PFSK-1 (cell line): ENCODE measurements around the gene PKP1.

Experiments
- FOXP2 ChIP-seq: optimal IDR thresholded peaks from 2 replicates; pipeline ENCODE3; 2011; ENCODE audit warnings: borderline replicate concordance, control low read depth, inconsistent platforms; ENCODE audit not compliant: insufficient read depth; ENCODE audit errors: extremely low read length, extremely low read depth
- POLR2AphosphoS5 ChIP-seq: IDR thresholded peaks from 2 replicates; pipeline ENCODE4 v1.6.1; 2012; ENCODE audit warnings: low read depth, mild to moderate bottlenecking, control low read depth, low read length, moderate library complexity
- REST ChIP-seq, 2 experiments: IDR thresholded peaks; 2 replicates each; pipeline versions ENCODE4 v1.6.1 to v1.8.0; 2011 to 2012; ENCODE audit warnings: low read depth in 2 of 2, low read length in 2 of 2, control low read depth in 1 of 2, inconsistent platforms in 1 of 2, mild to moderate bottlenecking in 1 of 2, moderate library complexity in 1 of 2; ENCODE audit not compliant: insufficient read depth in 1 of 2
- SIN3A ChIP-seq: IDR thresholded peaks from 2 replicates; pipeline ENCODE4 v1.6.1; 2012; ENCODE audit warnings: mild to moderate bottlenecking, low read length, moderate library complexity, borderline replicate concordance; ENCODE audit not compliant: insufficient read depth
- TAF1 ChIP-seq: IDR thresholded peaks from 2 replicates; pipeline ENCODE4 v1.6.1; 2012; ENCODE audit warnings: low read length, control low read depth, borderline replicate concordance; ENCODE audit not compliant: insufficient read depth

PKP1 gene

GRCh38 chr1:201265756-201266155 is 17.6 kb upstream of the PKP1 start:
- TF ChIP-seq REST (IDR thresholded peaks at IDR 0.05; ENCODE audit: insufficient read depth in 1 of 2, low read depth in 2 of 2, low read length in 2 of 2) = no peak
- no peak for TF ChIP-seq FOXP2

- TF ChIP-seq FOXP2 (no peak), SIN3A (no peak), TAF1 (no peak), REST (IDR thresholded peaks at IDR 0.05; ENCODE audit: insufficient read depth in 1 of 2, low read depth in 2 of 2, low read length in 2 of 2) (no peak), POLR2AphosphoS5 (no peak)
Measured at GRCh38 chr1:201266276-201266675, 17.0 kb upstream of the PKP1 start.

GRCh38 chr1:201266774-201267173 is 16.5 kb upstream of the PKP1 start:
- TF ChIP-seq POLR2AphosphoS5 = no peak
- TF ChIP-seq REST (IDR thresholded peaks at IDR 0.05; ENCODE audit: insufficient read depth in 1 of 2, low read depth in 2 of 2, low read length in 2 of 2) = no peak
- TF ChIP-seq TAF1 = no peak
- no peak for TF ChIP-seq SIN3A
- TF ChIP-seq FOXP2 = no peak

- TF ChIP-seq FOXP2 = no peak
- no peak for TF ChIP-seq POLR2AphosphoS5
- TF ChIP-seq TAF1 = no peak
- no peak for TF ChIP-seq SIN3A
- no peak for TF ChIP-seq REST (IDR thresholded peaks at IDR 0.05; ENCODE audit: insufficient read depth in 1 of 2, low read depth in 2 of 2, low read length in 2 of 2)
Measured at GRCh38 chr1:201267481-201268229, 15.7 kb upstream of the PKP1 start.
